K562 (cell line): ENCODE measurements around the gene COX7B. TPM values are rescaled to one million over a fixed set of nuclear protein-coding genes. Genes with fewer than 3 reads are reported as not detected.

Source experiments
- GTF3C2 ChIP-seq: IDR thresholded peaks from 3 replicates; pipeline ENCODE4 v1.6.1; 2011; ENCODE audit warnings: borderline replicate concordance, mild to moderate bottlenecking, moderate library complexity; ENCODE audit not compliant: insufficient read length; ENCODE audit errors: extremely low read depth
- ID3 ChIP-seq, 2 experiments: fragments of 250-450 bp in 1 of 2; fragments of 450-650 bp in 1 of 2; sonication (Bioruptor Pico) in 1 of 2; IDR thresholded peaks; 2 replicates each; pipeline versions ENCODE4 v1.6.1 to v1.8.0; 2016 to 2021; ENCODE audit warnings: mild to moderate bottlenecking in 2 of 2, moderate library complexity in 2 of 2, missing compliant biosample characterization in 1 of 2, missing genetic modification characterization in 1 of 2
- PCBP2 ChIP-seq: fragments of 200-400 bp; formaldehyde crosslinking; IDR thresholded peaks from 2 replicates; pipeline ENCODE4 v1.6.1; 2018; ENCODE audit warnings: low read length, low read depth, mild to moderate bottlenecking, moderate library complexity; ENCODE audit not compliant: poor library complexity, severe bottlenecking
- PHF20 ChIP-seq: fragments of 450-650 bp; IDR thresholded peaks from 2 replicates; pipeline ENCODE4 v1.6.1; 2018; ENCODE audit not compliant: partially characterized antibody
- SMAD1 ChIP-seq: fragments of 150-350 bp; IDR thresholded peaks from 2 replicates; pipeline ENCODE4 v1.6.1; 2014; ENCODE audit warnings: low read length, low read depth; ENCODE audit not compliant: partially characterized antibody
- SMARCA5 ChIP-seq: fragments of 450-650 bp; IDR thresholded peaks from 2 replicates; pipeline ENCODE4 v1.6.1; 2016
- SMARCE1 ChIP-seq: fragments of 450-650 bp; IDR thresholded peaks from 2 replicates; pipeline ENCODE4 v1.7.1; 2016; ENCODE audit warnings: mild to moderate bottlenecking
- SNIP1 ChIP-seq: fragments of 450-650 bp; IDR thresholded peaks from 2 replicates; pipeline ENCODE4 v1.7.1; 2017; ENCODE audit warnings: low read depth, mild to moderate bottlenecking
- ZC3H8 ChIP-seq: fragments of 450-650 bp; IDR thresholded peaks from 2 replicates; pipeline ENCODE4 v1.6.1; 2017
- ZNF174 ChIP-seq: fragments of 250-450 bp; sonication (Bioruptor Pico); IDR thresholded peaks from 2 replicates; pipeline ENCODE4 v1.4.0; 2020; ENCODE audit warnings: mild to moderate bottlenecking
- ZNF583 ChIP-seq: fragments of 250-450 bp; sonication (Bioruptor Pico); IDR thresholded peaks from 2 replicates; pipeline ENCODE4 v1.4.0; 2020
- polyA plus RNA-seq, 8 experiments: library from polyadenylated mRNA; depleted of rRNA in 4 of 8; stranded (reverse) in 5 of 8; unstranded in 3 of 8; fragments of >200 nt; fragmentation: Nextera tagmentation in 2 of 8; fragmentation: Illumina TruSeq in 1 of 8; extraction: Ambion mirVana in 2 of 8; extraction: Trizol in 1 of 8; gene quantifications; 2 replicates each; pipeline versions ENCODE4 v1.2.1 to v1.2.3, GENCODE V29; 2011 to 2014; ENCODE audit warnings: inconsistent platforms in 1 of 8, missing spikeins in 1 of 8
- total RNA-seq, 7 experiments: library from RNA; depleted of rRNA in 6 of 7; stranded (reverse); fragments of >200 nt in 6 of 7; fragmentation: Illumina TruSeq in 2 of 7; extraction: Trizol in 2 of 7; gene quantifications; 2 replicates each; pipeline versions ENCODE4 v1.2.1 to v1.2.3, GENCODE V29; 2011 to 2021; ENCODE audit warnings: low replicate concordance in 1 of 7
- TF ChIP-seq, protein P1 (sequence below): sonication (generic); formaldehyde crosslinking; IDR thresholded peaks from 2 replicates; pipeline ENCODE4 v1.8.1; 2023; ENCODE audit warnings: missing genetic modification reagents, mild to moderate bottlenecking, borderline replicate concordance
- TF ChIP-seq, protein P2 (sequence below): fragments of 450-650 bp; conservative IDR thresholded peaks from 2 replicates; pipeline ENCODE4 v1.6.1; 2016; ENCODE audit warnings: missing genetic modification characterization, low read depth, mild to moderate bottlenecking, control low read depth, missing compliant biosample characterization
- TF ChIP-seq, protein P3 (sequence below): IDR thresholded peaks from 2 replicates; pipeline ENCODE4 v1.6.1; 2012; ENCODE audit warnings: low read depth, low read length, improper control_type of control experiment, borderline replicate concordance

Gene COX7B
- total and polyA plus RNA-seq, 9 of the 15 experiments (the other 6 are each of a cell fraction or from before 2014, with no cell fraction given), result 549 to 2,891 (median 1,307) TPM

DNA sequence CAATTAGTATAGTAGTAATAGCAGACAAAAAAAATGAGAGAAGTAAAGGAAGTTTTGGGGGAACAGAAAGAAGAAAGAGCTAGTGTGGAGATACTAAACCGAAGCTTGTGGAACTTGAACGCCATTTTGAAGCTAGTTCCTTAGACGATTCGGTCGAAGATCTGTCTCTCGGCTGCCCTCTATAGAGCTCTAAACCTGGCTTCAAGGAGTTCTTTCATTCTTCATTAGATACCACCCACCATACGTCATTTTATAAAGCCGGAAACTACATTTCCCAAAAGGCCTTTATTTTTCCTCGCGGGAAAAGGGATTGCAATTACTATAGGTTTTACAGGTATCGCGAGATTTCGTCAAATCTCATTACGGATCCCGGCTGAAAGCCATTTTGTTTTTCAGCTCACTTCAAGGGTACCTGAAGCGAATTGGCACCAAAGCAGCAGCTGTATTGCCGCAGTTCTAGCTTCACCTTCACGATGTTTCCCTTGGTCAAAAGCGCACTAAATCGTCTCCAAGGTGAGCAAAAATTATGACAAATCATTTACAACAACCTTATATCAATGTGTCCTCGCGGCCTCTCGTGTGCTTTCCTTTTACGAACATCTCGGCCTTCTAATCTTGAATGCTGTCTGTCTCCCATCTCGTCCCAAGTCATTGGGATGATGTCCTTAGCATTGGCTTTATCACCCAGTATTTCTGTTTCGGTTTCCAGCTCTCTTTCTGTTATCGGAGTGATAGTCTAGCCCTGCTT is at the start of gene COX7B (continued):
- TF ChIP-seq, protein P1, sequence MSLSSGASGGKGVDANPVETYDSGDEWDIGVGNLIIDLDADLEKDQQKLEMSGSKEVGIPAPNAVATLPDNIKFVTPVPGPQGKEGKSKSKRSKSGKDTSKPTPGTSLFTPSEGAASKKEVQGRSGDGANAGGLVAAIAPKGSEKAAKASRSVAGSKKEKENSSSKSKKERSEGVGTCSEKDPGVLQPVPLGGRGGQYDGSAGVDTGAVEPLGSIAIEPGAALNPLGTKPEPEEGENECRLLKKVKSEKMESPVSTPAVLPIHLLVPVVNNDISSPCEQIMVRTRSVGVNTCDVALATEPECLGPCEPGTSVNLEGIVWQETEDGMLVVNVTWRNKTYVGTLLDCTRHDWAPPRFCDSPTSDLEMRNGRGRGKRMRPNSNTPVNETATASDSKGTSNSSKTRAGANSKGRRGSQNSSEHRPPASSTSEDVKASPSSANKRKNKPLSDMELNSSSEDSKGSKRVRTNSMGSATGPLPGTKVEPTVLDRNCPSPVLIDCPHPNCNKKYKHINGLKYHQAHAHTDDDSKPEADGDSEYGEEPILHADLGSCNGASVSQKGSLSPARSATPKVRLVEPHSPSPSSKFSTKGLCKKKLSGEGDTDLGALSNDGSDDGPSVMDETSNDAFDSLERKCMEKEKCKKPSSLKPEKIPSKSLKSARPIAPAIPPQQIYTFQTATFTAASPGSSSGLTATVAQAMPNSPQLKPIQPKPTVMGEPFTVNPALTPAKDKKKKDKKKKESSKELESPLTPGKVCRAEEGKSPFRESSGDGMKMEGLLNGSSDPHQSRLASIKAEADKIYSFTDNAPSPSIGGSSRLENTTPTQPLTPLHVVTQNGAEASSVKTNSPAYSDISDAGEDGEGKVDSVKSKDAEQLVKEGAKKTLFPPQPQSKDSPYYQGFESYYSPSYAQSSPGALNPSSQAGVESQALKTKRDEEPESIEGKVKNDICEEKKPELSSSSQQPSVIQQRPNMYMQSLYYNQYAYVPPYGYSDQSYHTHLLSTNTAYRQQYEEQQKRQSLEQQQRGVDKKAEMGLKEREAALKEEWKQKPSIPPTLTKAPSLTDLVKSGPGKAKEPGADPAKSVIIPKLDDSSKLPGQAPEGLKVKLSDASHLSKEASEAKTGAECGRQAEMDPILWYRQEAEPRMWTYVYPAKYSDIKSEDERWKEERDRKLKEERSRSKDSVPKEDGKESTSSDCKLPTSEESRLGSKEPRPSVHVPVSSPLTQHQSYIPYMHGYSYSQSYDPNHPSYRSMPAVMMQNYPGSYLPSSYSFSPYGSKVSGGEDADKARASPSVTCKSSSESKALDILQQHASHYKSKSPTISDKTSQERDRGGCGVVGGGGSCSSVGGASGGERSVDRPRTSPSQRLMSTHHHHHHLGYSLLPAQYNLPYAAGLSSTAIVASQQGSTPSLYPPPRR (CRISPR knock-in tag), result no peak
- TF ChIP-seq, protein P2, sequence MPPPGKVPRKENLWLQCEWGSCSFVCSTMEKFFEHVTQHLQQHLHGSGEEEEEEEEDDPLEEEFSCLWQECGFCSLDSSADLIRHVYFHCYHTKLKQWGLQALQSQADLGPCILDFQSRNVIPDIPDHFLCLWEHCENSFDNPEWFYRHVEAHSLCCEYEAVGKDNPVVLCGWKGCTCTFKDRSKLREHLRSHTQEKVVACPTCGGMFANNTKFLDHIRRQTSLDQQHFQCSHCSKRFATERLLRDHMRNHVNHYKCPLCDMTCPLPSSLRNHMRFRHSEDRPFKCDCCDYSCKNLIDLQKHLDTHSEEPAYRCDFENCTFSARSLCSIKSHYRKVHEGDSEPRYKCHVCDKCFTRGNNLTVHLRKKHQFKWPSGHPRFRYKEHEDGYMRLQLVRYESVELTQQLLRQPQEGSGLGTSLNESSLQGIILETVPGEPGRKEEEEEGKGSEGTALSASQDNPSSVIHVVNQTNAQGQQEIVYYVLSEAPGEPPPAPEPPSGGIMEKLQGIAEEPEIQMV (tag), result no peak
- TF ChIP-seq SMARCE1 (no peak), GTF3C2 (no peak), SNIP1 (no peak), SMAD1 (no peak), SMARCA5 (no peak), ZNF174 (CRISPR knock-in tag) (no peak), ZC3H8 (no peak), ZNF583 (CRISPR knock-in tag) (no peak), PHF20 (no peak), PCBP2 (no peak), ID3 (CRISPR knock-in tag; IDR thresholded peaks at IDR 0.05) (no peak), ID3 (tag; IDR thresholded peaks at IDR 0.05) (no peak)
- TF ChIP-seq, protein P3, sequence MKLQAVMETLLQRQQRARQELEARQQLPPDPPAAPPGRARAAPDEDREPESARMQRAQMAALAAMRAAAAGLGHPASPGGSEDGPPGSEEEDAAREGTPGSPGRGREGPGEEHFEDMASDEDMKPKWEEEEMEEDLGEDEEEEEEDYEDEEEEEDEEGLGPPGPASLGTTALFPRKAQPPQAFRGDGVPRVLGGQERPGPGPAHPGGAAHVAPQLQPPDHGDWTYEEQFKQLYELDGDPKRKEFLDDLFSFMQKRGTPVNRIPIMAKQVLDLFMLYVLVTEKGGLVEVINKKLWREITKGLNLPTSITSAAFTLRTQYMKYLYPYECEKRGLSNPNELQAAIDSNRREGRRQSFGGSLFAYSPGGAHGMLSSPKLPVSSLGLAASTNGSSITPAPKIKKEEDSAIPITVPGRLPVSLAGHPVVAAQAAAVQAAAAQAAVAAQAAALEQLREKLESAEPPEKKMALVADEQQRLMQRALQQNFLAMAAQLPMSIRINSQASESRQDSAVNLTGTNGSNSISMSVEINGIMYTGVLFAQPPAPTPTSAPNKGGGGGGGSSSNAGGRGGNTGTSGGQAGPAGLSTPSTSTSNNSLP, result peak; percentile 75; the same call in 1 of the 2 replicates
